NCI-H526 (cell line): Measurements from ENCODE around the gene GTF2H4.

Experiments
- DNase-seq, 2 experiments: peaks; one replicate each; lab custom pipeline; 2025; lab: John Stamatoyannopoulos, UW

The GTF2H4 gene

GRCh38 chr6:30882759-30883684 lies 25.0 kb upstream of the GTF2H4 start:
- peak; percentile 67 to 88 for DNase-seq

- peak; percentile 62 to 88 for DNase-seq
Observed at GRCh38 chr6:30883685-30884520, 24.1 kb upstream of the GTF2H4 start, which contains the start of gene DDR1. Gene DDR1 (plus strand): TSS chr6:30884519. CDS start chr6:30888730, 4,211 bp downstream.

DNA sequence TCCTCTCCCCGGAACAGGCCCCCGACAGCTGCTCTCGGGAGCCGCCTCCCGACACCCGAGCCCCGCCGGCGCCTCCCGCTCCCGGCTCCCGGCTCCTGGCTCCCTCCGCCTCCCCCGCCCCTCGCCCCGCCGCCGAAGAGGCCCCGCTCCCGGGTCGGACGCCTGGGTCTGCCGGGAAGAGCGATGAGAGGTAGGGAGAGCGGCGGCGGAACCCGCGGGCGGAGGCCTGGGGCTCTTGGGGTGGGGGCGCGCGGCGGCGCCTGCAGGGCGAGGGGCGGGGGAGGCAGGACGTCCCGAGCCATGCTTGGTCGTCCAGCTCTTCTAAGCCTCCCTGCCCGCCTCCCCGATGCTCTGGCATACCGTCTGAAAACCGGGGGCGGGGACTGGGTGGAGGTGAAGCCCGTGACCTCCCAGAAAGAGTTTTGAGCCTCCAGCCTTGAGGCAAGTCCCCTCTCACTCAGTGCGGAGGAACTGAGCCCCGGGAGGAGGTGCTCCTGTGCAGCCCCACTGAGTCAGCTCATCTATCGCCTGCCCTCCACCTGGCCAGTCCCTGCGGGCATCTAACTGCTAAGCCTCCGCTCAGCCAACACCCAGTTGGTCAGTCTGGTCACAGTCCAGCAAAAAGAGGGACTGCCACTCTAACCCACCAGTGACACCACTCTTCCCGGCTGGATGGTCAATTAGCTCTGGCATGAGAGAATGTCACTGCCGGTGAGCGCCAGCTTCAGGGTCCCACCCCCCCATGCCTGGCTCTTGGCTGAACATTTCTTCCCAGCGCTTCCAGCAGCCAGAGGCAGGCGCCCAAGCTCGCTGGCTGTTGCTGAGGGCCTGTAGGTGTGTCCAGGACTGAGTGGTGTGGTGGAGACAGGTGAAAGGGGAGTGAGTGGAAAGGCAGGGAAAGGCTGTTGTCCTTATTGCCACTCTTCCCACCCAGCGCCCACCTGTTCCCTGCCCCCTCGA lies 23.2 kb upstream of the GTF2H4 start:
- DNase-seq: peak; percentile 45 to 67

GRCh38 chr6:30885481-30885998 lies 22.5 kb upstream of the GTF2H4 start:
- DNase-seq: peak in 1 of 2 experiments; percentile 34

- DNase-seq: peak in 1 of 2 experiments; percentile 50
Observed at GRCh38 chr6:30885999-30886896, 21.8 kb upstream of the GTF2H4 start.

GRCh38 chr6:30886897-30887255 lies 21.1 kb upstream of the GTF2H4 start:
- no peak for DNase-seq

DNA sequence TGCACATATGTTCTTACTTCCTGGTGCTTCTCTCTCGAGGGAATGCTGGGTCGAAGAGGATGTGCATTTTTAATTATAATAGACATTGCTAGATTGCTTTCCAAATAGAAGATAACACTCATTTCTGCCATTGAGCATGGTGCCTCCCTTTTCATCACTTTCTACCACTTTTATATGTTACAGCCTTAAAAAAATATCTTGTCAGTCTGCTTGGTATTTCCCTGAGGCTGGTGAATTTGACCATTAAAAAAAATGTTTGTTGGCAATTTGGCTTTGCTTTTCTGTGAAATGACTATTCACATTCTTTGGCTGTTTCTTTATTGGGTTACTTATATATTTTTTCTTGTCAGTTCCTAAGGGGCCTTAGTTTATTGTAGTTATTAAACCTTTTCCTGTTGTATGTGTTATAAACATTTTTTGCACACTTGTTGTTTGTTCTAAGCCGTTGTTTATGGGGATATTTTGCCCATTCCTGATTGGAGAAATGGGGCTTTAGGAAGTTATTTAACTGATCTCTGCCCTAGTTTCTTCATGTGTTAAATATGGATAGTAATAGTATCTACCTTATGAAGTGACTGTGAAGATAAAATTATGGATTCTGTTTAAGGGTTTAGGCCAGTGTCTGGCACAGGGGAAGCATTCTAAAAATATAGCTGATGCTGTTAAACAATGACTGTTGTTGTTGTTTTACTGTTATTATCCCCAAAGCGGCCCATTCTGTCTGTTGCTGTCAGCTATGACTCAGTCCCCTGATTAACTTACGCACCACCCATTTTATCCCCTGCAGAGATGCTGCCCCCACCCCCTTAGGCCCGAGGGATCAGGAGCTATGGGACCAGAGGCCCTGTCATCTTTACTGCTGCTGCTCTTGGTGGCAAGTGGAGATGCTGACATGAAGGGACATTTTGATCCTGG lies 19.8 kb upstream of the GTF2H4 start:
- DNase-seq: no peak

DNA sequence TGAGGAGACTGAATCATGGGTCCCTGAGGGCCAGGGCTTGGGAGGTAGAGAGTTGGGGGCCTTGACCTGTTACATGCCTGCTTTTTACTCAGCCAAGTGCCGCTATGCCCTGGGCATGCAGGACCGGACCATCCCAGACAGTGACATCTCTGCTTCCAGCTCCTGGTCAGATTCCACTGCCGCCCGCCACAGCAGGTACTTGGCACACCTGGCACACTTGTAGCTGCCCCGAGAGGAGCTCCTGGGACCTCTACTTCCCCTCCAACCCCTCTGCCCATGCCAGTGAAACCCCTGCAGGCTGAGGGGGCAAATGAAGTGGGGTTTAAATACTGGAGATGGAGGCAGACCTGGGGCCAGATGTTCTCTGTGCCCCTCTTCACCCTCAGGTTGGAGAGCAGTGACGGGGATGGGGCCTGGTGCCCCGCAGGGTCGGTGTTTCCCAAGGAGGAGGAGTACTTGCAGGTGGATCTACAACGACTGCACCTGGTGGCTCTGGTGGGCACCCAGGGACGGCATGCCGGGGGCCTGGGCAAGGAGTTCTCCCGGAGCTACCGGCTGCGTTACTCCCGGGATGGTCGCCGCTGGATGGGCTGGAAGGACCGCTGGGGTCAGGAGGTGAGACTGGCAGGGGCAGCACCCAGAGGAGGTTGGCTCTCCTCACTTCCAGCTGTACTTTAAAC lies 19.1 kb upstream of the GTF2H4 start:
- no peak for DNase-seq

GRCh38 chr6:30889496-30889885 lies 18.5 kb upstream of the GTF2H4 start:
- DNase-seq: no peak

DNA sequence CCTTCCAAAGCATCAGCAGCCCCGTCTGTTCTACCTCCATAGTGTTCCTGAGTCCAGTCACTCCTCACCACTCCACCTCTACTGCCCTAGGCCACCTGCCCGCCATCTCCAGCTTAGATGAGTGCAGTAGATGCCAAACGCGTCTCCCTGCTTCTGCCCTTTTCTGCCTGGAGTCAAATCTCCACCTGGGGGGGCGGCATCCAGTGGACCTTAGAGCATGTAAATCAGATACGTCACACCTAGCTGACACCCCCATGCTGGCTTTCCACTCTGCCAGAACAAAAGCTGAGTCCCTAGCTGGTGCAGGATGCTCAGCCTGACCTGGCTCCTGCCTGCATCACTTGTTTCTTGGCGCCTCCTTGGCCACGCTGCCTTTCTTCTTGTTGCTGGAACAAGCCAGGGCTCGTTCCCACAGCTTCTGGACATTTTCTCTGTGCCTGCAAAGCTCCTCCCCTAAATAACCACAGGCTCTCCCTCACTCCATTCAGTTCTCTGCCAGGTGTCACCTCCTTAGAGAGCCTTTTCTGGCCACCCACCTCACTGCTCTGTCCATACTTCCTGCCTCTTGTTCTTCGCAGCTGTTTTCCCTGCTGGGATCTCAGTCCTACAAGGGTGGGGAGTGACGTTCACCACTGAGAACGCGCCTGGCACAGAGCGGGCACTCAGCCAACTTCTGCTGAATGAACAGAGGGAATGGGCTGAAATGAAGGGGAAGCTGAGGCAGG lies 17.9 kb upstream of the GTF2H4 start:
- no peak for DNase-seq

GRCh38 chr6:30890646-30891449 lies 17.2 kb upstream of the GTF2H4 start:
- no peak for DNase-seq

DNA sequence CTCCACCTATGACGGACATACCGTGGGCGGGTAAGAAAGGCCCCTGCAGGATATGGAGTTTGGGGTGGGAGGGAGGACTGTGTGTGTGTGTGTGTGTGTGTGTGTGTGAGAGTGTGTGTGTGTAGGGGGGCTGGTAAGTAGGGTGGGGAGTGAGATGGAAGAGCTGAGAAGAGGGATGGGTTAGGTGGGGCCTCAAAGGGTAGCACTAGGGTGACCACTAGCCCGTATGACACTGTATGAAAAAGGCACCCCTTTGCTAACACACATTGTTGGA lies 16.6 kb upstream of the GTF2H4 start:
- no peak for DNase-seq

GRCh38 chr6:30891816-30892538 lies 16.0 kb upstream of the GTF2H4 start:
- DNase-seq: no peak

GRCh38 chr6:30893001-30893591 lies 14.9 kb upstream of the GTF2H4 start:
- DNase-seq: no peak

DNA sequence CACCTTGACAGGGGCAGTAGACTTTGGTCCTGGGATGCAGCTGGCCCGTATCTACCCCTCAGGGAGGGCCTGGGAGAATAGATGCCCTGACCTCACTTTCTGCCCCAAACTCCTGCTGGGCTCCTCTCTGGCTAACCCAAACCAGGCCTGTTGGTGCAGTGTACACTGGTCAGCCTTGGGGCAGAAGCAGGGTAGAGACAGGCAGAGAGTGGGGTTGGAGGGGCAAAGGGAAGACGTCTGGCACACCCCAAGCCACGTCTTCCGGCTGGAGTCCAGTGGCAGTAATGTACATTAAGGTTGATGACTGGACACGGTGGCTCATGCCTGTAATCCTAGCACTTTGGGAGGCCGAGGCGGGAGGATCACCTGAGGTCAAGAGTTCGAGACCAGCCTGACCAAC lies 14.3 kb upstream of the GTF2H4 start:
- DNase-seq: no peak

DNA sequence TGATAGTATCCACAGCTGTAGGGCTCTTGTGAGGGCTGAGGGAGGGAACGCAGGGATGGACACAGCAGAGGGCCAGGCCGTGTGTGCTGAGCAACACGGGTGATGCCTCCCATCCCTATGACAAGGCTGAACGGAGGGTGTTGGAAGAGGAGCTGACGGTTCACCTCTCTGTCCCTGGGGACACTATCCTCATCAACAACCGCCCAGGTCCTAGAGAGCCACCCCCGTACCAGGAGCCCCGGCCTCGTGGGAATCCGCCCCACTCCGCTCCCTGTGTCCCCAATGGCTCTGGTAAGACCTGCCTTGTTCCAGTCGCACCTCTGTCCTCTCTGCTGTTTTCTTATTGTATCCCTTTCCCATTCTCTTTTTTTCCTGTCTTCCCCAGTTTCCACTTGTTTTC lies 13.6 kb upstream of the GTF2H4 start:
- no peak for DNase-seq
